Loucy (cell line): Measurements from ENCODE around the gene PDE4D.

ENCODE experiments used
- CTCF ChIP-seq: fragments of 200-600 bp; sonication (generic); conservative IDR thresholded peaks from 2 replicates; pipeline ENCODE4 v1.5.1; 2014; ENCODE audit warnings: mild to moderate bottlenecking, antibody characterized with exemption, low read length
- EZH2phosphoT487 ChIP-seq: fragments of 200-600 bp; IDR thresholded peaks from 2 replicates; pipeline ENCODE4 v1.6.1; 2018; ENCODE audit warnings: antibody characterized with exemption, mild to moderate bottlenecking, moderate library complexity, borderline replicate concordance

GRCh38 chr5:59720063-59720462 lies 173.5 kb downstream of the PDE4D start:
- TF ChIP-seq CTCF (no peak), EZH2phosphoT487 (no peak)
